ENCODE data around the gene INPP4A. TPM values are rescaled to one million over a fixed set of nuclear protein-coding genes. Genes with fewer than 3 reads are reported as not detected.

INPP4A gene
- total RNA-seq, 1 donor from 2014 or later: 18.0 TPM

GRCh38 chr2:98632351-98632750 is 187.7 kb downstream of the INPP4A start:
- TF ChIP-seq CTCF (IDR thresholded peaks at IDR 0.05; ENCODE audit: insufficient read depth, low read length, poor library complexity, severe bottlenecking): no peak
- no peak overlapping the region for H3K4me3 ChIP-seq (ENCODE audit: low read depth, low read length)
- no peaks in the 10 kb centered on the region for H3K36me3 ChIP-seq (ENCODE audit: control insufficient read depth, insufficient read depth, low read length)
- DNase-seq (ENCODE audit: low read depth): no peak
- H3K27me3 ChIP-seq (ENCODE audit: control insufficient read depth, insufficient read depth, low read length): no peaks in the 10 kb centered on the region

- DNase-seq (ENCODE audit: low read depth): no peak
- Histone ChIP-seq H3K36me3 (ENCODE audit: control insufficient read depth, insufficient read depth, low read length) (no peaks in the 10 kb centered on the region), H3K4me3 (ENCODE audit: low read depth, low read length) (no peak overlapping the region), H3K27me3 (ENCODE audit: control insufficient read depth, insufficient read depth, low read length) (no peaks in the 10 kb centered on the region)
- peak; percentile 38 for TF ChIP-seq CTCF (IDR thresholded peaks at IDR 0.05; ENCODE audit: insufficient read depth, low read length, poor library complexity, severe bottlenecking)
Observed at GRCh38 chr2:98634406-98635092, 189.9 kb downstream of the INPP4A start.

GRCh38 chr2:98637401-98638147 is 192.9 kb downstream of the INPP4A start:
- no peaks in the 10 kb centered on the region for H3K36me3 ChIP-seq (ENCODE audit: control insufficient read depth, insufficient read depth, low read length)
- no peak for TF ChIP-seq CTCF (IDR thresholded peaks at IDR 0.05; ENCODE audit: insufficient read depth, low read length, poor library complexity, severe bottlenecking)
- DNase-seq (ENCODE audit: low read depth): no peak
- H3K4me3 ChIP-seq (ENCODE audit: low read depth, low read length): no peak overlapping the region
- no peaks in the 10 kb centered on the region for H3K27me3 ChIP-seq (ENCODE audit: control insufficient read depth, insufficient read depth, low read length)

GRCh38 chr2:98643496-98644100 is 198.9 kb downstream of the INPP4A start:
- H3K4me3 ChIP-seq (ENCODE audit: low read depth, low read length): no peak overlapping the region
- TF ChIP-seq CTCF (IDR thresholded peaks at IDR 0.05; ENCODE audit: insufficient read depth, low read length, poor library complexity, severe bottlenecking): no peak
- H3K27me3 ChIP-seq (ENCODE audit: control insufficient read depth, insufficient read depth, low read length): no peaks in the 10 kb centered on the region
- H3K36me3 ChIP-seq (ENCODE audit: control insufficient read depth, insufficient read depth, low read length): no peaks in the 10 kb centered on the region
- no peak for DNase-seq (ENCODE audit: low read depth)

Other genes starting within 250 kb of the INPP4A start
- gene CNGA3, start 98.4 kb upstream of the INPP4A start, total RNA-seq: 0.21 TPM in 1 of 2 replicates, not detected in the other
- 24.9 and 29.1 TPM in 2 replicates for gene COA5, start 163.7 kb downstream of the INPP4A start, total RNA-seq
- 45.9 and 57.1 TPM in 2 replicates for gene UNC50, start 163.7 kb downstream of the INPP4A start, total RNA-seq